ENCODE results near the gene PTPA.

DNA sequence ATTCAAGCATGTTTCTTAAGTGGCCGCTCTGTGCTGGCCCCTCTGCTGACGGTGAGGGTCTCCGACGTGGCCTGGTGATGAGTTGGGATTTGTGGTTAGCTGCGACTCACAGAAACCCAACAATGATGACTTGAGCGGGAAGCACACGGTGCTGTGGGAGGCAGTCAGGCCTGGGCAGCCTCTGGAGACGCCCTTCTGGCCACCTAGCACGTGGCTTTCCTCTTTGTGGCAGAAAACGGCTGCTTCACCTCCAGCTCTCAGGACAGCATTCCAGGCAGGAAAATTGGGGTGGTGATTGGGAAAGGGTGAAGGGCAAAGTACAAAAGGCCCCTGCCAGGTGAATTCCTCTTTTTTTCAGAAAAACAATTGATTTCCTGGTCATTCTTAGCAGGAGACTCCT is 84.4 kb downstream of the PTPA start:
- no peak for TF ChIP-seq POLR2AphosphoS5 (IDR thresholded peaks at IDR 0.05; ENCODE audit: low read depth, low read length)
- TF ChIP-seq, protein P1, sequence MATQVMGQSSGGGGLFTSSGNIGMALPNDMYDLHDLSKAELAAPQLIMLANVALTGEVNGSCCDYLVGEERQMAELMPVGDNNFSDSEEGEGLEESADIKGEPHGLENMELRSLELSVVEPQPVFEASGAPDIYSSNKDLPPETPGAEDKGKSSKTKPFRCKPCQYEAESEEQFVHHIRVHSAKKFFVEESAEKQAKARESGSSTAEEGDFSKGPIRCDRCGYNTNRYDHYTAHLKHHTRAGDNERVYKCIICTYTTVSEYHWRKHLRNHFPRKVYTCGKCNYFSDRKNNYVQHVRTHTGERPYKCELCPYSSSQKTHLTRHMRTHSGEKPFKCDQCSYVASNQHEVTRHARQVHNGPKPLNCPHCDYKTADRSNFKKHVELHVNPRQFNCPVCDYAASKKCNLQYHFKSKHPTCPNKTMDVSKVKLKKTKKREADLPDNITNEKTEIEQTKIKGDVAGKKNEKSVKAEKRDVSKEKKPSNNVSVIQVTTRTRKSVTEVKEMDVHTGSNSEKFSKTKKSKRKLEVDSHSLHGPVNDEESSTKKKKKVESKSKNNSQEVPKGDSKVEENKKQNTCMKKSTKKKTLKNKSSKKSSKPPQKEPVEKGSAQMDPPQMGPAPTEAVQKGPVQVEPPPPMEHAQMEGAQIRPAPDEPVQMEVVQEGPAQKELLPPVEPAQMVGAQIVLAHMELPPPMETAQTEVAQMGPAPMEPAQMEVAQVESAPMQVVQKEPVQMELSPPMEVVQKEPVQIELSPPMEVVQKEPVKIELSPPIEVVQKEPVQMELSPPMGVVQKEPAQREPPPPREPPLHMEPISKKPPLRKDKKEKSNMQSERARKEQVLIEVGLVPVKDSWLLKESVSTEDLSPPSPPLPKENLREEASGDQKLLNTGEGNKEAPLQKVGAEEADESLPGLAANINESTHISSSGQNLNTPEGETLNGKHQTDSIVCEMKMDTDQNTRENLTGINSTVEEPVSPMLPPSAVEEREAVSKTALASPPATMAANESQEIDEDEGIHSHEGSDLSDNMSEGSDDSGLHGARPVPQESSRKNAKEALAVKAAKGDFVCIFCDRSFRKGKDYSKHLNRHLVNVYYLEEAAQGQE (IDR thresholded peaks at IDR 0.05; ENCODE audit: insufficient read depth in 1 of 2, low read depth in 2 of 2, low read length in 2 of 2): no peak
